Suprapubic skin (tissue), 4 donors: Measurements from ENCODE around the gene SLC6A4. TPM values are rescaled to one million over a fixed set of nuclear protein-coding genes. Genes with fewer than 3 reads are reported as not detected.

Experiments
- DNase-seq, 2 donors: peaks; one replicate each; pipeline ENCODE4 v3.0.0-alpha.2; 2019; ENCODE audit warnings: low spot score in 2 of 2
- H3K27ac ChIP-seq: fragments of 200-600 bp; sonication (generic); one replicate; pipeline ENCODE4 v1.5.1; 2019
- H3K27me3 ChIP-seq: fragments of 200-600 bp; sonication (generic); one replicate; pipeline ENCODE4 v1.5.1; 2019
- H3K36me3 ChIP-seq: fragments of 200-600 bp; sonication (generic); one replicate; pipeline ENCODE4 v1.5.1; 2019
- H3K4me1 ChIP-seq: fragments of 200-600 bp; sonication (generic); one replicate; pipeline ENCODE4 v1.5.1; 2019
- H3K4me3 ChIP-seq: fragments of 200-600 bp; sonication (generic); one replicate; pipeline ENCODE4 v1.5.1; 2019; ENCODE audit warnings: mild to moderate bottlenecking
- H3K9me3 ChIP-seq: fragments of 200-600 bp; sonication (generic); one replicate; pipeline ENCODE4 v1.5.1; 2019
- EP300 ChIP-seq: sonication (generic); formaldehyde crosslinking; IDR thresholded peaks from one replicate; pipeline ENCODE4 v1.6.1; 2017; ENCODE audit warnings: antibody characterized with exemption
- POLR2A ChIP-seq, 2 donors: fragments of 450-650 bp; IDR thresholded peaks; one replicate each; pipeline ENCODE4 v1.6.1; 2017; ENCODE audit warnings: antibody characterized with exemption in 2 of 2, mild to moderate bottlenecking in 2 of 2, moderate library complexity in 2 of 2
- POLR2AphosphoS5 ChIP-seq, 3 donors: sonication (generic); formaldehyde crosslinking; IDR thresholded peaks; one replicate each; pipeline ENCODE4 v1.6.1; 2017; ENCODE audit warnings: antibody characterized with exemption in 3 of 3
- WGBS: methylation state at CpG from one replicate; pipeline ENCODE4 v1.1.5; 2018; 5-methylcytosine and 5-hydroxymethylcytosine counted together
- total RNA-seq, 4 donors: library from RNA; depleted of rRNA; stranded (reverse); fragments of >200 nt; gene quantifications; one replicate each; pipeline ENCODE4 v1.1.0, GENCODE V29; 2016
- TF ChIP-seq, protein P1 (sequence below), 2 donors: fragments of 200-600 bp in 1 of 2; fragments of 450-650 bp in 1 of 2; sonication (generic) in 1 of 2; IDR thresholded peaks; one replicate each; pipeline ENCODE4 v1.5.1; 2016 to 2019; ENCODE audit warnings: antibody characterized with exemption in 2 of 2, mild to moderate bottlenecking in 1 of 2, moderate library complexity in 1 of 2

Gene SLC6A4
- total RNA-seq, 4 donors from 2014 or later = 0.42 to 1.6 (median 0.69) TPM

DNA sequence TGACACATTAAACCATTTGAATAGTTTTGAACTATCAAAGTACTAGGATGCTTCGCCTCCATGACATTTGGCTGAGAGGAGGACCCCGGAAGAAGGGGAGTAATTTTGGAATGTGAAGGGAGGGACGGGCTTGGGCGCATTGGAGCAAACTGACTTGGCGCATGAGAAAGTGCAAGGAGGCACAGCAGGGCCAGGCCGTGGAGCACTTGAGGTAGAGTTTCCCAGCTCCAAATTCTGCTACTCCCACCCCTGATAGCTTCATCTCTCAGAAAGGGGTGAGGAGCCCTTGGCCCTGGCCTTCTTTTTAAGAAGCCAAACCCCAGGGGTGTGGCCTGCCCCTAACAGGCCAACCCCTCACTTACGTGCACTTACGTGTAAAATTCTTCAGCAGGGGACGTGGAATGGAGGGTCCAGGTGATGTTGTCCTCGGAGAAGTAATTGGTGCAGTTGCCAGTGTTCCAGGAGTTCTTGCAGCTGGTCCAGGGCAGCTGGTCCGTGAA, 17.7 kb downstream of the SLC6A4 start:
- WGBS = 97% methylated on average over 11 of the region's 11 CpGs
- H3K27ac ChIP-seq = no peak overlapping the region
- no peaks in the 10 kb centered on the region for H3K27me3 ChIP-seq
- H3K4me1 ChIP-seq = no peaks in the 10 kb centered on the region
- TF ChIP-seq EP300 = no peak
- peak in 1 of 2 donors; percentile 74 for DNase-seq
- no peak overlapping the region for H3K4me3 ChIP-seq
- no peaks in the 10 kb centered on the region for H3K36me3 ChIP-seq
- no peaks in the 10 kb centered on the region for H3K9me3 ChIP-seq

DNA sequence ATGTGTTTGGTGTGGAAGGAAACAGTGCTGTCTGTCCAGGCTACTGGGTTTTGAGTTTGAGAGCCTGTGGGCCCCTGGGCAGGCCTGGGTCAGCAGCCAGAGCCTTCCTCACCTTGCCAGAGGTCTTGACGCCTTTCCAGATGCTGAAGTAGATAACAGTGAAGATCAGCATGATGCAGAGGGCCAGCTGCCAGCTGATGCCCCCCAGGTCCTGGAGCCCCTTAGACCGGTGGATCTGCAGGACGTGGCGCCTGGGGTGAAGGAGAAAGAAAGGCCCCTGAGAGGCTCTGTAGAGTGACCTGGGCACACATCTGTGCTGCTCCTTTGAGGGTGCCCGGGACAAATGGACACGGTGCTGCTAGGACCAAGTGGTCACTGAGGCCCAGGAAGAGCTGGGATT, 18.4 kb downstream of the SLC6A4 start:
- Histone ChIP-seq H3K27ac (no peak overlapping the region), H3K4me3 (no peak overlapping the region), H3K27me3 (no peaks in the 10 kb centered on the region), H3K4me1 (no peaks in the 10 kb centered on the region), H3K36me3 (no peaks in the 10 kb centered on the region), H3K9me3 (no peaks in the 10 kb centered on the region)
- WGBS = 90% methylated on average over 6 of the region's 6 CpGs
- DNase-seq = peak in 1 of 2 donors; percentile 38
- TF ChIP-seq EP300 (no peak), POLR2AphosphoS5 (IDR thresholded peaks at IDR 0.05) (no peak), POLR2A (IDR thresholded peaks at IDR 0.05) (no peak)
- TF ChIP-seq, protein P1, sequence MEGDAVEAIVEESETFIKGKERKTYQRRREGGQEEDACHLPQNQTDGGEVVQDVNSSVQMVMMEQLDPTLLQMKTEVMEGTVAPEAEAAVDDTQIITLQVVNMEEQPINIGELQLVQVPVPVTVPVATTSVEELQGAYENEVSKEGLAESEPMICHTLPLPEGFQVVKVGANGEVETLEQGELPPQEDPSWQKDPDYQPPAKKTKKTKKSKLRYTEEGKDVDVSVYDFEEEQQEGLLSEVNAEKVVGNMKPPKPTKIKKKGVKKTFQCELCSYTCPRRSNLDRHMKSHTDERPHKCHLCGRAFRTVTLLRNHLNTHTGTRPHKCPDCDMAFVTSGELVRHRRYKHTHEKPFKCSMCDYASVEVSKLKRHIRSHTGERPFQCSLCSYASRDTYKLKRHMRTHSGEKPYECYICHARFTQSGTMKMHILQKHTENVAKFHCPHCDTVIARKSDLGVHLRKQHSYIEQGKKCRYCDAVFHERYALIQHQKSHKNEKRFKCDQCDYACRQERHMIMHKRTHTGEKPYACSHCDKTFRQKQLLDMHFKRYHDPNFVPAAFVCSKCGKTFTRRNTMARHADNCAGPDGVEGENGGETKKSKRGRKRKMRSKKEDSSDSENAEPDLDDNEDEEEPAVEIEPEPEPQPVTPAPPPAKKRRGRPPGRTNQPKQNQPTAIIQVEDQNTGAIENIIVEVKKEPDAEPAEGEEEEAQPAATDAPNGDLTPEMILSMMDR (IDR thresholded peaks at IDR 0.05) = no peak

GRCh38 chr17:30212750-30213149, 22.7 kb downstream of the SLC6A4 start:
- Histone ChIP-seq H3K36me3 (no peaks in the 10 kb centered on the region), H3K4me3 (no peak overlapping the region), H3K4me1 (no peaks in the 10 kb centered on the region), H3K27ac (no peak overlapping the region), H3K27me3 (no peaks in the 10 kb centered on the region), H3K9me3 (no peaks in the 10 kb centered on the region)
- TF ChIP-seq POLR2A (IDR thresholded peaks at IDR 0.05) = no peak
- TF ChIP-seq EP300 = no peak
- TF ChIP-seq, protein P1 (IDR thresholded peaks at IDR 0.05) = no peak
- TF ChIP-seq POLR2AphosphoS5 (IDR thresholded peaks at IDR 0.05) = no peak
- WGBS = 92% methylated on average over 11 of the region's 11 CpGs
- peak in 1 of 2 donors; percentile 67 for DNase-seq

DNA sequence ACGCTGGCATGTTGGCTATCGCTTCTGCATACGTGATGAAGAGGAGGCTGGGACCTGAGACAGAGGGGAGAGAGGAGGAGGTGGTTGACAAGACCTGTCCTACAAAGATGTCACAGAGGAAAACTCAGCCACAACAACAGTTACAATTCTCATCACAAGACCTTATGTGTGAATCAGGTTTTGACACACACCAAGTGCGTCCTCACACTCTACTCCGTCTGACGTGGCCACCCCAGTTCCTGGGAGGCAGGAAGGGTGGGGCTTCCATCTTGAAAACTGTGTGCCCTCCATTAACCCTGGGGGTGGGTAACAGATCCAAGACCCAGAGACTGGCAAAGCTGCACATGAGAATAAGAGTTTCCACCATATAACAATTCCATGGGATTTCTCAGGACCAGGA, 24.1 kb downstream of the SLC6A4 start:
- H3K9me3 ChIP-seq = no peaks in the 10 kb centered on the region
- TF ChIP-seq EP300 (no peak), POLR2A (IDR thresholded peaks at IDR 0.05) (no peak), POLR2AphosphoS5 (IDR thresholded peaks at IDR 0.05) (no peak)
- TF ChIP-seq, protein P1 (IDR thresholded peaks at IDR 0.05) = no peak
- no peak overlapping the region for H3K27ac ChIP-seq
- 77% methylated on average over 6 of the region's 6 CpGs for WGBS
- no peak overlapping the region for H3K4me3 ChIP-seq
- H3K4me1 ChIP-seq = no peaks in the 10 kb centered on the region
- peak in 1 of 2 donors; percentile 21 for DNase-seq
- no peaks in the 10 kb centered on the region for H3K36me3 ChIP-seq
- H3K27me3 ChIP-seq = peaks cover 3% of the 10 kb centered on the region

DNA sequence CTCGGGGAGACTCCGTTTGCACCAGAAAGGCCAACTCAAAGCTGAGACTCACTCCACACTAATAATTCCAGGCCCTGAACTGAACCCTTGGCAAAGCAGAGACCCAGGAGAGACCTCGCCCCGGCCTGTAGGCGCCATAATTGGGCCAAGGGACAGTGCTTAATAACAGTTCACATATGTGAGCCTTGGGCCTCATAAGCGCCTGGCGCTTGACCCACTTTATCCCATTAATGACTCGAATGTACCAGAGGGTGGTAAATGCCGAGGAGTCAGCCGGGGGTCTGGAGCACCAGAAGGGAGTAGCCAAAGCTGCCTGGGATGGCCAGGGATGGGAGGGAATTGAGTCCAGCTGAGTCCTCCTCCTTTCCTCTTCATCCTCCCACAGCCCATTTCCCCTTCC, 24.6 kb downstream of the SLC6A4 start:
- Histone ChIP-seq H3K36me3 (no peaks in the 10 kb centered on the region), H3K27ac (no peak overlapping the region), H3K9me3 (no peaks in the 10 kb centered on the region), H3K4me3 (no peak overlapping the region), H3K4me1 (no peaks in the 10 kb centered on the region), H3K27me3 (peaks cover 3% of the 10 kb centered on the region)
- TF ChIP-seq, protein P1 (IDR thresholded peaks at IDR 0.05) = no peak
- TF ChIP-seq EP300 = no peak
- no peak for TF ChIP-seq POLR2A (IDR thresholded peaks at IDR 0.05)
- peak in 1 of 2 donors; percentile 12 for DNase-seq
- WGBS = 91% methylated on average over 10 of the region's 10 CpGs

DNA sequence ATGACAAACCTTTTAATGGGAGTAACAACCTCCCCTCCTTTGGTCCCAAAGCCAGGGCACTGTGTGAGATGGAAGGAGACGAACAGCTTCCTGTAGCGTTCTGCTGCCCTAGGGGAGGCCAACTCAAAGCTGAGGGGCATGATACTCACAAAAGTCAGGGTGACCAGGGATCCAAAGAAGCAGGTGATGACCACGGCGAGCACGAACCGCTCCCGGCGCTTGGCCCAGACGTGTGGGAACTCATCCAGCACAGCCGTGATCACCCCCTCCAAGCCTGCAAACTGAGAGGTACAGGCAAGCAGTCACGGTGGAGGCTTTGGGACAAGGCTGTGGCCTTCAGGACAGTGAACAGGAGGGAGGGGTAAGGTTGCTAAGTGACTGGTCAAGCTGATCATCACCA, 25.1 kb downstream of the SLC6A4 start:
- Histone ChIP-seq H3K4me3 (no peak overlapping the region), H3K27me3 (peaks cover 3% of the 10 kb centered on the region), H3K27ac (no peak overlapping the region), H3K4me1 (no peaks in the 10 kb centered on the region), H3K36me3 (no peaks in the 10 kb centered on the region), H3K9me3 (no peaks in the 10 kb centered on the region)
- WGBS = 92% methylated on average over 3 of the region's 11 CpGs
- DNase-seq = no peak
- TF ChIP-seq, protein P1 (IDR thresholded peaks at IDR 0.05) = no peak
- TF ChIP-seq EP300 (no peak), POLR2AphosphoS5 (IDR thresholded peaks at IDR 0.05) (no peak), POLR2A (IDR thresholded peaks at IDR 0.05) (no peak)
